ENCODE data around the gene PDE3B. TPM values are rescaled to one million over a fixed set of nuclear protein-coding genes. Genes with fewer than 3 reads are reported as not detected.

PDE3B gene
- total and polyA plus RNA-seq, 2 donors = 9.8 to 32.9 TPM

- Histone ChIP-seq H3K4me3 (ENCODE audit: low read length in 2 of 2) (no peak overlapping the region), H3K9me3 (ENCODE audit: control insufficient read depth in 2 of 2, insufficient read depth in 1 of 2, low read length in 1 of 2) (no peaks in the 10 kb centered on the region), H3K4me1 (ENCODE audit: control insufficient read depth in 2 of 2, insufficient read depth in 2 of 2, low read length in 2 of 2) (peaks cover 12% of the 10 kb centered on the region in 2 donors), H3K27me3 (ENCODE audit: control insufficient read depth in 2 of 2, insufficient read depth in 1 of 2, low read length in 1 of 2) (no peaks in the 10 kb centered on the region), H3K36me3 (ENCODE audit: control insufficient read depth in 2 of 2, insufficient read depth in 2 of 2, low read length in 1 of 2) (no peaks in the 10 kb centered on the region), H3K27ac (ENCODE audit: low read depth in 1 of 2, low read length in 1 of 2) (peak overlapping the region; percentile 33 to 53)
- peak in 2 of 9 donors; percentile 43 to 62 for DNase-seq (ENCODE audit: low read depth in 6 of 9, low spot score in 9 of 9)
- WGBS = 3% methylated on average over 1 of the region's 1 CpG
Measured at GRCh38 chr11:14636119-14636518, 7.5 kb upstream of the PDE3B start.

GRCh38 chr11:14637868-14638409, 5.7 kb upstream of the PDE3B start:
- WGBS = 81% methylated on average over 5 of the region's 5 CpGs
- Histone ChIP-seq H3K4me1 (ENCODE audit: control insufficient read depth in 2 of 2, insufficient read depth in 2 of 2, low read length in 2 of 2) (peaks cover 12 to 17% of the 10 kb centered on the region in 2 donors), H3K36me3 (ENCODE audit: control insufficient read depth in 2 of 2, insufficient read depth in 2 of 2, low read length in 1 of 2) (no peaks in the 10 kb centered on the region), H3K9me3 (ENCODE audit: control insufficient read depth in 2 of 2, insufficient read depth in 1 of 2, low read length in 1 of 2) (no peaks in the 10 kb centered on the region), H3K27ac (ENCODE audit: low read depth in 1 of 2, low read length in 1 of 2) (no peak overlapping the region), H3K27me3 (ENCODE audit: control insufficient read depth in 2 of 2, insufficient read depth in 1 of 2, low read length in 1 of 2) (peaks cover 0 to 1% of the 10 kb centered on the region in 2 donors), H3K4me3 (ENCODE audit: low read length in 2 of 2) (no peak overlapping the region)
- DNase-seq (ENCODE audit: low read depth in 6 of 9, low spot score in 9 of 9) = no peak

- 15% methylated on average over 4 of the region's 4 CpGs for WGBS
- Histone ChIP-seq H3K27me3 (ENCODE audit: control insufficient read depth in 2 of 2, insufficient read depth in 1 of 2, low read length in 1 of 2) (peaks cover 0 to 5% of the 10 kb centered on the region in 2 donors), H3K4me1 (ENCODE audit: control insufficient read depth in 2 of 2, insufficient read depth in 2 of 2, low read length in 2 of 2) (peaks cover 16 to 21% of the 10 kb centered on the region in 2 donors), H3K27ac (ENCODE audit: low read depth in 1 of 2, low read length in 1 of 2) (no peak overlapping the region), H3K4me3 (ENCODE audit: low read length in 2 of 2) (no peak overlapping the region), H3K9me3 (ENCODE audit: control insufficient read depth in 2 of 2, insufficient read depth in 1 of 2, low read length in 1 of 2) (no peaks in the 10 kb centered on the region), H3K36me3 (ENCODE audit: control insufficient read depth in 2 of 2, insufficient read depth in 2 of 2, low read length in 1 of 2) (no peaks in the 10 kb centered on the region)
- no peak for DNase-seq (ENCODE audit: low read depth in 6 of 9, low spot score in 9 of 9)
Measured at GRCh38 chr11:14638561-14638960, 5.0 kb upstream of the PDE3B start.

- peaks cover 2 to 17% of the 10 kb centered on the region in 2 donors for H3K27me3 ChIP-seq (ENCODE audit: control insufficient read depth in 2 of 2, insufficient read depth in 1 of 2, low read length in 1 of 2)
- H3K9me3 ChIP-seq (ENCODE audit: control insufficient read depth in 2 of 2, insufficient read depth in 1 of 2, low read length in 1 of 2) = no peaks in the 10 kb centered on the region
- no peak overlapping the region for H3K27ac ChIP-seq (ENCODE audit: low read depth in 1 of 2, low read length in 1 of 2)
- no peak for DNase-seq (ENCODE audit: low read depth in 6 of 9, low spot score in 9 of 9)
- H3K4me3 ChIP-seq (ENCODE audit: low read length in 2 of 2) = no peak overlapping the region
- peaks cover 7 to 15% of the 10 kb centered on the region in 2 donors for H3K4me1 ChIP-seq (ENCODE audit: control insufficient read depth in 2 of 2, insufficient read depth in 2 of 2, low read length in 2 of 2)
- no peaks in the 10 kb centered on the region for H3K36me3 ChIP-seq (ENCODE audit: control insufficient read depth in 2 of 2, insufficient read depth in 2 of 2, low read length in 1 of 2)
- 96% methylated on average over 4 of the region's 4 CpGs for WGBS
Measured at GRCh38 chr11:14641801-14642200, 1.8 kb upstream of the PDE3B start.

GRCh38 chr11:14642453-14642852, 1.2 kb upstream of the PDE3B start:
- H3K9me3 ChIP-seq (ENCODE audit: control insufficient read depth in 2 of 2, insufficient read depth in 1 of 2, low read length in 1 of 2) = no peaks in the 10 kb centered on the region
- peaks cover 2 to 17% of the 10 kb centered on the region in 2 donors for H3K27me3 ChIP-seq (ENCODE audit: control insufficient read depth in 2 of 2, insufficient read depth in 1 of 2, low read length in 1 of 2)
- no peak for DNase-seq (ENCODE audit: low read depth in 6 of 9, low spot score in 9 of 9)
- 94% methylated on average over 5 of the region's 5 CpGs for WGBS
- no peak overlapping the region for H3K27ac ChIP-seq (ENCODE audit: low read depth in 1 of 2, low read length in 1 of 2)
- no peaks in the 10 kb centered on the region for H3K36me3 ChIP-seq (ENCODE audit: control insufficient read depth in 2 of 2, insufficient read depth in 2 of 2, low read length in 1 of 2)
- H3K4me3 ChIP-seq (ENCODE audit: low read length in 2 of 2) = peak overlapping the region in 1 of 2 donors; percentile 84
- H3K4me1 ChIP-seq (ENCODE audit: control insufficient read depth in 2 of 2, insufficient read depth in 2 of 2, low read length in 2 of 2) = peaks cover 7 to 15% of the 10 kb centered on the region in 2 donors

GRCh38 chr11:14642873-14643696, 519 bp upstream of the PDE3B start:
- Histone ChIP-seq H3K27me3 (ENCODE audit: control insufficient read depth in 2 of 2, insufficient read depth in 1 of 2, low read length in 1 of 2) (peaks cover 2 to 17% of the 10 kb centered on the region in 2 donors), H3K9me3 (ENCODE audit: control insufficient read depth in 2 of 2, insufficient read depth in 1 of 2, low read length in 1 of 2) (no peaks in the 10 kb centered on the region), H3K4me3 (ENCODE audit: low read length in 2 of 2) (peak overlapping the region; percentile 80 to 84), H3K27ac (ENCODE audit: low read depth in 1 of 2, low read length in 1 of 2) (peak overlapping the region in 1 of 2 donors; percentile 77), H3K36me3 (ENCODE audit: control insufficient read depth in 2 of 2, insufficient read depth in 2 of 2, low read length in 1 of 2) (no peaks in the 10 kb centered on the region), H3K4me1 (ENCODE audit: control insufficient read depth in 2 of 2, insufficient read depth in 2 of 2, low read length in 2 of 2) (peaks cover 7 to 13% of the 10 kb centered on the region in 2 donors)
- peak in 1 of 9 donors; percentile 40 for DNase-seq (ENCODE audit: low read depth in 6 of 9, low spot score in 9 of 9)
- WGBS = 36% methylated on average over 52 of the region's 52 CpGs

GRCh38 chr11:14644226-14645014, 816 bp downstream of the PDE3B start:
- H3K4me3 ChIP-seq (ENCODE audit: low read length in 2 of 2) = peak overlapping the region; percentile 80 to 84
- H3K4me1 ChIP-seq (ENCODE audit: control insufficient read depth in 2 of 2, insufficient read depth in 2 of 2, low read length in 2 of 2) = peaks cover 4 to 9% of the 10 kb centered on the region in 2 donors
- H3K27me3 ChIP-seq (ENCODE audit: control insufficient read depth in 2 of 2, insufficient read depth in 1 of 2, low read length in 1 of 2) = peaks cover 2 to 17% of the 10 kb centered on the region in 2 donors
- WGBS = under 1% methylated on average over 65 of the region's 65 CpGs
- peak in 6 of 9 donors; percentile 40 to 81 (median 56) for DNase-seq (ENCODE audit: low read depth in 6 of 9, low spot score in 9 of 9)
- peak overlapping the region; percentile 71 to 77 for H3K27ac ChIP-seq (ENCODE audit: low read depth in 1 of 2, low read length in 1 of 2)
- no peaks in the 10 kb centered on the region for H3K36me3 ChIP-seq (ENCODE audit: control insufficient read depth in 2 of 2, insufficient read depth in 2 of 2, low read length in 1 of 2)
- H3K9me3 ChIP-seq (ENCODE audit: control insufficient read depth in 2 of 2, insufficient read depth in 1 of 2, low read length in 1 of 2) = no peaks in the 10 kb centered on the region

GRCh38 chr11:14645015-14645912, 1.7 kb downstream of the PDE3B start:
- peak in 2 of 9 donors; percentile 27 to 52 for DNase-seq (ENCODE audit: low read depth in 6 of 9, low spot score in 9 of 9)
- Histone ChIP-seq H3K27me3 (ENCODE audit: control insufficient read depth in 2 of 2, insufficient read depth in 1 of 2, low read length in 1 of 2) (peaks cover 2 to 17% of the 10 kb centered on the region in 2 donors), H3K9me3 (ENCODE audit: control insufficient read depth in 2 of 2, insufficient read depth in 1 of 2, low read length in 1 of 2) (no peaks in the 10 kb centered on the region), H3K36me3 (ENCODE audit: control insufficient read depth in 2 of 2, insufficient read depth in 2 of 2, low read length in 1 of 2) (no peaks in the 10 kb centered on the region), H3K4me3 (ENCODE audit: low read length in 2 of 2) (peak overlapping the region; percentile 80 to 84), H3K4me1 (ENCODE audit: control insufficient read depth in 2 of 2, insufficient read depth in 2 of 2, low read length in 2 of 2) (peaks cover 4 to 9% of the 10 kb centered on the region in 2 donors), H3K27ac (ENCODE audit: low read depth in 1 of 2, low read length in 1 of 2) (peak overlapping the region in 1 of 2 donors; percentile 77)
- WGBS = 3% methylated on average over 17 of the region's 17 CpGs
